Measurements from ENCODE around the gene LITAF.
"Not testable (repeated sequence)": the region's sequence is repeated elsewhere in the genome, so short reads cannot be mapped to it uniquely, and the experiment has no call there.

The LITAF gene

GRCh38 chr16:11515540-11516430 lies 70.9 kb downstream of the LITAF start:
- DNase-seq: no peak

GRCh38 chr16:11514283-11514682 lies 72.4 kb downstream of the LITAF start:
- no peak for DNase-seq

- not testable (repeated sequence) for DNase-seq
Observed at GRCh38 chr16:11513366-11513765, 73.4 kb downstream of the LITAF start.

- no peak for DNase-seq
Observed at GRCh38 chr16:11511801-11512200, 74.9 kb downstream of the LITAF start.

GRCh38 chr16:11511328-11511727 lies 75.4 kb downstream of the LITAF start:
- DNase-seq: no peak

GRCh38 chr16:11510178-11510973 lies 76.3 kb downstream of the LITAF start:
- no peak for DNase-seq

- DNase-seq: no peak
Observed at GRCh38 chr16:11507991-11508390, 78.7 kb downstream of the LITAF start.

- no peak for DNase-seq
Observed at GRCh38 chr16:11507350-11507749, 79.4 kb downstream of the LITAF start.

- no peak for DNase-seq
Observed at GRCh38 chr16:11506741-11507305, 79.9 kb downstream of the LITAF start.

- DNase-seq: not testable (repeated sequence)
Observed at GRCh38 chr16:11504261-11504660, 82.5 kb downstream of the LITAF start.

- no peak for DNase-seq
Observed at GRCh38 chr16:11503566-11503965, 83.2 kb downstream of the LITAF start.

- DNase-seq: no peak
Observed at GRCh38 chr16:11502239-11502638, 84.5 kb downstream of the LITAF start.

- DNase-seq: no peak
Observed at GRCh38 chr16:11501632-11502031, 85.1 kb downstream of the LITAF start.

- no peak for DNase-seq
Observed at GRCh38 chr16:11500700-11501346, 85.9 kb downstream of the LITAF start.

GRCh38 chr16:11499295-11500089 lies 87.2 kb downstream of the LITAF start:
- DNase-seq: no peak

- no peak for DNase-seq
Observed at GRCh38 chr16:11498683-11499082, 88.0 kb downstream of the LITAF start.

GRCh38 chr16:11497851-11498289 lies 88.8 kb downstream of the LITAF start:
- DNase-seq: no peak

Data from activated gamma-delta T cell (primary cell).